Nephron progenitor cell (in vitro differentiated cells): ENCODE measurements around the gene AP1M1.

Experiments
- DNase-seq: peaks from one replicate; pipeline ENCODE4 v3.0.0; 2021
- H3K27ac Mint-ChIP-seq: 2 replicates; pipeline ENCODE4 v1.8.0; 2021; ENCODE audit warnings: mild to moderate bottlenecking, moderate library complexity, mixed read lengths
- H3K27me3 Mint-ChIP-seq: 2 replicates; pipeline ENCODE4 v1.8.0; 2021; ENCODE audit warnings: mild to moderate bottlenecking, low read depth, mixed read lengths; ENCODE audit not compliant: poor library complexity
- H3K36me3 Mint-ChIP-seq: 2 replicates; pipeline ENCODE4 v1.8.0; 2021; ENCODE audit warnings: low read depth, mixed read lengths
- H3K4me1 Mint-ChIP-seq: 2 replicates; pipeline ENCODE4 v1.8.0; 2021; ENCODE audit warnings: mixed read lengths
- H3K4me3 Mint-ChIP-seq: 2 replicates; pipeline ENCODE4 v1.8.0; 2021; ENCODE audit warnings: mild to moderate bottlenecking, moderate library complexity, mixed read lengths
- H3K9me3 Mint-ChIP-seq: 2 replicates; pipeline ENCODE4 v1.8.0; 2021; ENCODE audit warnings: mild to moderate bottlenecking, moderate library complexity, mixed read lengths
- CTCF ChIP-seq: fragments of 200-600 bp; sonication (generic); IDR thresholded peaks from 2 replicates; pipeline ENCODE4 v1.5.0; 2021; ENCODE audit warnings: antibody characterized with exemption

The AP1M1 gene

GRCh38 chr19:16156904-16157303 lies 40.8 kb upstream of the AP1M1 start:
- no peak for TF ChIP-seq CTCF
- no peak overlapping the region for H3K27ac Mint-ChIP-seq

GRCh38 chr19:16157601-16158000 lies 40.1 kb upstream of the AP1M1 start:
- Mint-ChIP-seq H3K9me3 (no peaks in the 10 kb centered on the region), H3K27ac (no peak overlapping the region), H3K36me3 (no peaks in the 10 kb centered on the region), H3K4me1 (no peaks in the 10 kb centered on the region), H3K27me3 (peaks cover 23% of the 10 kb centered on the region), H3K4me3 (no peak overlapping the region)
- no peak for DNase-seq
- TF ChIP-seq CTCF: no peak

More at GRCh38 chr19:16156904-16157303, 40.8 kb upstream of the AP1M1 start:
- Mint-ChIP-seq H3K4me1 (no peaks in the 10 kb centered on the region), H3K36me3 (no peaks in the 10 kb centered on the region), H3K4me3 (no peak overlapping the region), H3K9me3 (no peaks in the 10 kb centered on the region), H3K27me3 (peaks cover 21% of the 10 kb centered on the region)
- no peak for DNase-seq

GRCh38 chr19:16159655-16160054 lies 38.1 kb upstream of the AP1M1 start:
- H3K27me3 Mint-ChIP-seq: peaks cover 24% of the 10 kb centered on the region
- DNase-seq: no peak
- no peaks in the 10 kb centered on the region for H3K36me3 Mint-ChIP-seq
- H3K4me1 Mint-ChIP-seq: no peaks in the 10 kb centered on the region
- no peak overlapping the region for H3K27ac Mint-ChIP-seq
- no peak overlapping the region for H3K4me3 Mint-ChIP-seq
- H3K9me3 Mint-ChIP-seq: no peaks in the 10 kb centered on the region
- no peak for TF ChIP-seq CTCF

- H3K4me1 Mint-ChIP-seq: no peaks in the 10 kb centered on the region
- H3K4me3 Mint-ChIP-seq: no peak overlapping the region
- no peak for DNase-seq
- no peak for TF ChIP-seq CTCF
- H3K36me3 Mint-ChIP-seq: no peaks in the 10 kb centered on the region
- H3K27ac Mint-ChIP-seq: no peak overlapping the region
- H3K9me3 Mint-ChIP-seq: no peaks in the 10 kb centered on the region
- peaks cover 22% of the 10 kb centered on the region for H3K27me3 Mint-ChIP-seq
Measured at GRCh38 chr19:16160445-16160942, 37.2 kb upstream of the AP1M1 start.

- Mint-ChIP-seq H3K27me3 (peaks cover 22% of the 10 kb centered on the region), H3K9me3 (no peaks in the 10 kb centered on the region), H3K4me3 (no peak overlapping the region), H3K36me3 (no peaks in the 10 kb centered on the region), H3K27ac (peak overlapping the region; percentile 42), H3K4me1 (no peaks in the 10 kb centered on the region)
- no peak for DNase-seq
- TF ChIP-seq CTCF: no peak
Measured at GRCh38 chr19:16160943-16161560, 36.7 kb upstream of the AP1M1 start.

- Mint-ChIP-seq H3K4me3 (no peak overlapping the region), H3K27me3 (peaks cover 15% of the 10 kb centered on the region), H3K36me3 (no peaks in the 10 kb centered on the region), H3K9me3 (no peaks in the 10 kb centered on the region), H3K4me1 (no peaks in the 10 kb centered on the region), H3K27ac (no peak overlapping the region)
- no peak for DNase-seq
- TF ChIP-seq CTCF: no peak
Measured at GRCh38 chr19:16161840-16162239, 35.9 kb upstream of the AP1M1 start.
